G401.6 (cell line): Measurements from ENCODE around the gene OGFR.

Experiments used
- FAIRE-seq: peaks from 2 replicates; lab custom pipeline; 2012; peaks lifted over from hg19 to GRCh38; lab: Jason Lieb, UNC

The OGFR gene

GRCh38 chr20:62782893-62783278 is 21.7 kb upstream of the OGFR start:
- FAIRE-seq, result no peak

GRCh38 chr20:62784497-62784896 is 20.1 kb upstream of the OGFR start:
- FAIRE-seq, result no peak

- no peak for FAIRE-seq
Measured at GRCh38 chr20:62785393-62785792, 19.2 kb upstream of the OGFR start.

- no peak for FAIRE-seq
Measured at GRCh38 chr20:62786157-62786556, 18.5 kb upstream of the OGFR start.

- FAIRE-seq, result no peak
Measured at GRCh38 chr20:62787321-62787720, 17.3 kb upstream of the OGFR start.

GRCh38 chr20:62787866-62788265 is 16.8 kb upstream of the OGFR start:
- no peak for FAIRE-seq

- FAIRE-seq, result no peak
Measured at GRCh38 chr20:62788607-62789006, 16.0 kb upstream of the OGFR start.

GRCh38 chr20:62790075-62790474 is 14.6 kb upstream of the OGFR start:
- FAIRE-seq, result no peak

GRCh38 chr20:62791301-62792181 is 13.1 kb upstream of the OGFR start:
- peak; percentile 34 for FAIRE-seq

- no peak for FAIRE-seq
Measured at GRCh38 chr20:62792182-62792939, 12.3 kb upstream of the OGFR start.

GRCh38 chr20:62792940-62793756 is 11.5 kb upstream of the OGFR start:
- FAIRE-seq, result no peak

- FAIRE-seq, result no peak
Measured at GRCh38 chr20:62793757-62794006, 11.0 kb upstream of the OGFR start.

- peak; percentile 44 for FAIRE-seq
Measured at GRCh38 chr20:62794007-62794724, 10.5 kb upstream of the OGFR start.

- no peak for FAIRE-seq
Measured at GRCh38 chr20:62795023-62795761, 9.4 kb upstream of the OGFR start.

GRCh38 chr20:62796699-62797491 is 7.7 kb upstream of the OGFR start:
- FAIRE-seq, result no peak

- no peak for FAIRE-seq
Measured at GRCh38 chr20:62797671-62798532, 6.7 kb upstream of the OGFR start.

GRCh38 chr20:62799036-62799435 is 5.6 kb upstream of the OGFR start:
- FAIRE-seq, result no peak

GRCh38 chr20:62799459-62799858 is 5.2 kb upstream of the OGFR start:
- FAIRE-seq, result no peak

GRCh38 chr20:62799873-62800272 is 4.8 kb upstream of the OGFR start:
- FAIRE-seq, result no peak
